IMR-90 (cell line): ENCODE measurements around the gene RFX1. TPM values are rescaled to one million over a fixed set of nuclear protein-coding genes. Genes with fewer than 3 reads are reported as not detected.
"Not testable (repeated sequence)": the region's sequence is repeated elsewhere in the genome, so short reads cannot be mapped to it uniquely, and the experiment has no call there.

ENCODE experiments used
- ATAC-seq: fragments of 200-7000 bp; cut with Tn5 transposase; 2 replicates; pipeline ENCODE4 v1.9.1; 2020; ENCODE audit warnings: low read depth, mild to moderate bottlenecking, moderate library complexity
- BruUV-seq: library from RNA; stranded (reverse); fragments of 400-500 nt; replicated peaks from 2 replicates; lab custom pipeline; 2021; lab: Mats Ljungman, UMichigan
- CTCF ChIA-PET: fragments of 300-600 bp; formaldehyde crosslinking; extraction: SDS; loops from one replicate; lab custom pipeline; 2021; ENCODE audit warnings: antibody characterized with exemption; lab: Yijun Ruan, JAX
- POLR2A ChIA-PET: fragments of 300-600 bp; sonication (Branson Sonifier 250); formaldehyde crosslinking; loops from one replicate; lab custom pipeline; 2022; ENCODE audit warnings: antibody characterized with exemption; ENCODE audit not compliant: unreplicated experiment; lab: Charles Lee
- DNase-seq: peaks from one replicate; pipeline ENCODE4 v3.0.0; 2013
- H2AFZ ChIP-seq: replicated peaks from 2 replicates; pipeline ENCODE3; 2013; ENCODE audit warnings: low read length, mild to moderate bottlenecking; ENCODE audit not compliant: poor library complexity
- H2AK5ac ChIP-seq: 2 replicates; pipeline ENCODE4 v1.6.1; 2013; ENCODE audit warnings: low read depth, low read length, inconsistent platforms
- H2AK9ac ChIP-seq: replicated peaks from 2 replicates; pipeline ENCODE3; 2013; ENCODE audit warnings: mild to moderate bottlenecking, low read depth, low read length, moderate library complexity; ENCODE audit not compliant: poor library complexity
- H2BK120ac ChIP-seq: 2 replicates; pipeline ENCODE4 v1.6.1; 2013; ENCODE audit warnings: low read depth, low read length, inconsistent platforms
- H2BK15ac ChIP-seq: 3 replicates; pipeline ENCODE4 v1.6.1; 2013; ENCODE audit warnings: low read depth, low read length, inconsistent platforms
- H2BK20ac ChIP-seq: 2 replicates; pipeline ENCODE4 v1.6.1; 2013; ENCODE audit warnings: low read depth, mild to moderate bottlenecking, inconsistent platforms, low read length, moderate library complexity
- H2BK5ac ChIP-seq: 2 replicates; pipeline ENCODE4 v1.6.1; 2013; ENCODE audit warnings: mild to moderate bottlenecking, low read depth, low read length, inconsistent platforms; ENCODE audit not compliant: poor library complexity, severe bottlenecking
- H3K14ac ChIP-seq: replicated peaks from 2 replicates; pipeline ENCODE4 v1.6.1; 2013; ENCODE audit warnings: low read depth, low read length, inconsistent platforms
- H3K18ac ChIP-seq: 2 replicates; pipeline ENCODE4 v1.6.1; 2013; ENCODE audit warnings: low read depth, low read length, control low read depth
- H3K23ac ChIP-seq: 2 replicates; pipeline ENCODE4 v1.6.1; 2013; ENCODE audit warnings: low read depth, low read length, inconsistent platforms
- H3K27ac ChIP-seq: 2 replicates; pipeline ENCODE4 v1.5.1; 2013; ENCODE audit warnings: mild to moderate bottlenecking, control low read depth, low read length; ENCODE audit not compliant: insufficient read depth
- H3K27me3 ChIP-seq: 2 replicates; pipeline ENCODE4 v1.6.1; 2013; ENCODE audit warnings: low read length; ENCODE audit not compliant: control insufficient read depth, insufficient read depth
- H3K36me3 ChIP-seq: 2 replicates; pipeline ENCODE4 v1.6.1; 2013; ENCODE audit warnings: low read length, mixed read lengths; ENCODE audit not compliant: control insufficient read depth, insufficient read depth
- H3K4ac ChIP-seq: 2 replicates; pipeline ENCODE4 v1.6.1; 2013; ENCODE audit warnings: low read depth, low read length, inconsistent platforms
- H3K4me1 ChIP-seq: 2 replicates; pipeline ENCODE4 v1.6.1; 2013; ENCODE audit warnings: low read length, mixed read lengths; ENCODE audit not compliant: control insufficient read depth, insufficient read depth
- H3K4me2 ChIP-seq: 2 replicates; pipeline ENCODE4 v1.6.1; 2013; ENCODE audit warnings: low read depth, mild to moderate bottlenecking, control low read depth, low read length, moderate library complexity
- H3K4me3 ChIP-seq: 2 replicates; pipeline ENCODE4 v1.5.1; 2013; ENCODE audit warnings: low read depth, mild to moderate bottlenecking, control low read depth, low read length, moderate library complexity; ENCODE audit not compliant: insufficient read depth
- H3K56ac ChIP-seq: 2 replicates; pipeline ENCODE4 v1.6.1; 2013; ENCODE audit warnings: low read length, inconsistent platforms; ENCODE audit not compliant: insufficient read depth; ENCODE audit errors: extremely low read depth
- H3K79me1 ChIP-seq, 2 experiments: 2 replicates each; pipeline ENCODE4 v1.6.1; 2013; ENCODE audit warnings: low read length in 2 of 2, inconsistent platforms in 1 of 2, low read depth in 1 of 2
- H3K9ac ChIP-seq: 2 replicates; pipeline ENCODE4 v1.6.1; 2013; ENCODE audit warnings: low read depth, low read length, control low read depth
- H3K9me1 ChIP-seq: 2 replicates; pipeline ENCODE4 v1.6.1; 2013; ENCODE audit warnings: low read length, inconsistent platforms; ENCODE audit not compliant: insufficient read depth
- H3K9me3 ChIP-seq: 2 replicates; pipeline ENCODE4 v1.6.1; 2013; ENCODE audit warnings: low read length; ENCODE audit not compliant: control insufficient read depth, insufficient read depth
- H4K20me1 ChIP-seq: 2 replicates; pipeline ENCODE4 v1.6.1; 2013; ENCODE audit warnings: low read length, inconsistent platforms; ENCODE audit not compliant: insufficient read depth
- H4K5ac ChIP-seq: 2 replicates; pipeline ENCODE4 v1.6.1; 2013; ENCODE audit warnings: mild to moderate bottlenecking, low read depth, low read length, control low read depth
- H4K8ac ChIP-seq, 2 experiments: 2 replicates each; pipeline ENCODE4 v1.6.1; 2013; ENCODE audit warnings: low read depth in 2 of 2, low read length in 2 of 2, control low read depth in 1 of 2, inconsistent platforms in 1 of 2
- H4K91ac ChIP-seq: 2 replicates; pipeline ENCODE4 v1.6.1; 2013; ENCODE audit warnings: low read depth, low read length, inconsistent platforms; ENCODE audit not compliant: insufficient read depth
- WGBS, 2 experiments: methylation state at CpG; one replicate each; pipeline versions ENCODE4 v1.1.5 to v1.1.7; 2013; ENCODE audit warnings: missing lambda C conversion rate in 2 of 2; ENCODE audit not compliant: insufficient read length in 1 of 2; ENCODE audit errors: extremely low coverage in 2 of 2; 5-methylcytosine and 5-hydroxymethylcytosine counted together
- dilution Hi-C: fragments of 300-500 bp; cut with HindIII; formaldehyde crosslinking; loops from one replicate; pipeline ENCODE4 v1.14.3; 2018; ENCODE audit warnings: low sequenced_read_pairs; ENCODE audit not compliant: unreplicated experiment
- in situ Hi-C: fragments of 300-500 bp; cut with MboI; formaldehyde crosslinking; loops from 3 replicates; pipeline ENCODE4 v1.14.3; 2019; ENCODE audit warnings: low sequenced_read_pairs, inconsistent platforms, mixed read lengths
- intact Hi-C: fragments of 100-400 bp; cut with micrococcal nuclease; formaldehyde crosslinking; loops from 2 replicates; pipeline ENCODE4 v1.10.0; 2022
- polyA plus RNA-seq, 3 experiments: library from polyadenylated mRNA; depleted of rRNA; stranded (reverse); fragments of >200 nt; gene quantifications; 2 replicates each; pipeline ENCODE4 v1.2.3, GENCODE V29; 2012; ENCODE audit warnings: low replicate concordance in 1 of 3
- total RNA-seq: library from RNA; depleted of rRNA; stranded (reverse); fragments of >200 nt; gene quantifications from 2 replicates; pipeline ENCODE4 v1.2.3, GENCODE V29; 2012

RFX1 gene
- total and polyA plus RNA-seq, 2 of the 4 experiments (the other 2 are of a cell fraction), result 0.36 to 3.1 TPM

DNA sequence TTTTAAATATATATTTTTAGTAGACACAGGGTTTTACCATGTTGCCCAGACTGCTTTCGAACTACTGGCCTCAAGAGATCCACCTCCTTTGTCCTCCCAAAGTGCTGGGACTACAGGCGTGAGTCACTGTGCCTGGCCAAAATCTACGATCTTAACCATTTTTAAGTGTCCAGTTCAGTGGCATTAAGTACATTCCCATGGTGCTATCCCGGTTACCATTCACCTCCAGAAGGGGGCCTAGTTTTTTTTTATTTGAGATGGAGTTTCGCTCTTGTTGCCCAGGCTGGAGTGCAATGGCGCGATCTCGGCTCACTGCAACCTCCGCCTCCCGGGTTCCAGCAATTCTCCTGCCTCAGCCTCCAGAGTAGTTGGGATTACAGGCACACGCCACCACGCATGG, 29.0 kb upstream of the RFX1 start:
- DNase-seq, BruUV-seq, ATAC-seq, H4K91ac ChIP-seq, H2AFZ ChIP-seq, H3K27ac ChIP-seq, dilution Hi-C loops, H3K9me3 ChIP-seq, H2BK120ac ChIP-seq, H2BK15ac ChIP-seq, H3K79me1 ChIP-seq, H3K9me1 ChIP-seq, H4K20me1 ChIP-seq, H4K5ac ChIP-seq, H3K36me3 ChIP-seq, in situ Hi-C loops, H3K9ac ChIP-seq, H3K4me1 ChIP-seq, H3K4ac ChIP-seq, H3K14ac ChIP-seq, H2AK9ac ChIP-seq, H3K18ac ChIP-seq, H3K4me2 ChIP-seq, H2AK5ac ChIP-seq, H2BK20ac ChIP-seq, H3K23ac ChIP-seq, H3K56ac ChIP-seq, H2BK5ac ChIP-seq, H4K8ac ChIP-seq, H3K4me3 ChIP-seq, intact Hi-C loops, POLR2A ChIA-PET: not testable (repeated sequence)
- CTCF ChIA-PET, result interaction anchor here (0.7 kb wide), 1 partner anchor 40 kb away, joined by 4 read pairs; no protein-coding TSS in a partner anchor
- H3K27me3 ChIP-seq, result peaks cover 10% of the 10 kb centered on the region; the same call in 1 of the 2 replicates
- WGBS, 2 experiments, result 76% methylated on average over 3 of the region's 12 CpGs; no CpG with 5 or more reads in 1 of the 2 experiments
